ENCODE data around the gene BARX1. TPM values are rescaled to one million over a fixed set of nuclear protein-coding genes. Genes with fewer than 3 reads are reported as not detected.
A peak's percentile ranks its signal among the peaks of the same experiment; 100 is the strongest.

The BARX1 gene
- total RNA-seq, 1 experiment from 2014 or later = 8.9 TPM

- no peak for TF ChIP-seq ZNF425 (CRISPR knock-in tag; conservative IDR thresholded peaks at IDR 0.05)
Measured at GRCh38 chr9:93962017-93962416, 6.9 kb upstream of the BARX1 start (continued).

DNA sequence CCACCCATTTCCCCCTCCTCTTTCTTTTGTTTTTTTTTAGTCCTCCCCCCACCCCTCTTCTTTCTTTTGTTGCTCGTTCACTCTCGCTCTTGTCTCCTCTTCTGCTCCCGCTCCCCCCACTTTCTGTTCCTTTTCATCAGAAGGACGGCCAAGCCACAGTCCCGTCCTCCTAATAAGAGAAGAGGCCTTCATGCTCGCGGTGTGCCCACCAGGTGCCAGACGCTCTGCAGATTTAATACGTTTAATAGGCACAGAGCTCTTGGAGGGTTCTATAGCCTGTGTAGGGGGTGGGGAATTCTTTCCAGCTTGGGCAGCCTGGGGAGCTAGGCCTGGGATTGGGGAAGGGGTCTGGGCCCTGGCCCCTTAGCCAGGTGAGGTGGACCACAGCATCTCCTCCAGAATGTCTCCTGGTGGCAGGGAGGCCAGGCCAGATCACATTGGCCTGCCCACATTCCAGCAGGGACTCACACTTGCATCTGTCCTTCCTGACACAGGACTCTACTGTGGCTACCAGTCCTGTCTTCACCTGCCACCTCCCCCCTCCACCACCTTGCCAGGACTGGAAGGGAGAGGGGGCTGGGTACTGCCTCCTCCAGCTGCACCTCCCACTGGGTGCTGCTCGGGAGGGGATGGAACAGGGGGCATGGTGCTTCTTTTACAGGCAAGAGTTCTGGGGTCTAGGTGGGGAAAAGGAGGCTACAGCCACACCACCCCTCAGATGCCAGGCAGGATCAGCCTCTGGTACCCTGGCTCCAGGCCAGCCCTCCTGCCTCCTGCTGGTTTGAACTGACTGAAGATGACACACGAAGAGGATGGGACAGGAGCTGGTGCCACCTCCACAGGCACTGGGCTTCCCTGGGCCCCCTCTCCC is 6.1 kb upstream of the BARX1 start:
- POLR2A ChIA-PET = interaction anchor here (2.3 kb wide), 1 partner anchor 12 kb away, joined by 7 read pairs; no protein-coding TSS in a partner anchor
- TF ChIP-seq ZNF512 (CRISPR knock-in tag; IDR thresholded peaks at IDR 0.05; ENCODE audit: borderline replicate concordance) = peak; percentile 66; the same call in 1 of the 2 replicates
- no peak for TF ChIP-seq HMGA2 (CRISPR knock-in tag; IDR thresholded peaks at IDR 0.05)
- TF ChIP-seq, protein P1, sequence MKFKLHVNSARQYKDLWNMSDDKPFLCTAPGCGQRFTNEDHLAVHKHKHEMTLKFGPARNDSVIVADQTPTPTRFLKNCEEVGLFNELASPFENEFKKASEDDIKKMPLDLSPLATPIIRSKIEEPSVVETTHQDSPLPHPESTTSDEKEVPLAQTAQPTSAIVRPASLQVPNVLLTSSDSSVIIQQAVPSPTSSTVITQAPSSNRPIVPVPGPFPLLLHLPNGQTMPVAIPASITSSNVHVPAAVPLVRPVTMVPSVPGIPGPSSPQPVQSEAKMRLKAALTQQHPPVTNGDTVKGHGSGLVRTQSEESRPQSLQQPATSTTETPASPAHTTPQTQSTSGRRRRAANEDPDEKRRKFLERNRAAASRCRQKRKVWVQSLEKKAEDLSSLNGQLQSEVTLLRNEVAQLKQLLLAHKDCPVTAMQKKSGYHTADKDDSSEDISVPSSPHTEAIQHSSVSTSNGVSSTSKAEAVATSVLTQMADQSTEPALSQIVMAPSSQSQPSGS (CRISPR knock-in tag; IDR thresholded peaks at IDR 0.05; ENCODE audit: borderline replicate concordance, low read depth) = no peak
- H3K9me3 Mint-ChIP-seq = no peaks in the 10 kb centered on the region
- ATAC-seq (no peak), DNase-seq (ENCODE audit: low spot score) (no peak)
- H3K4me3 Mint-ChIP-seq = peak overlapping the region; percentile 47
- peaks cover 69% of the 10 kb centered on the region for H3K27me3 Mint-ChIP-seq (ENCODE audit: low read depth)
- H3K36me3 Mint-ChIP-seq = no peaks in the 10 kb centered on the region
- no peak overlapping the region for H3K27ac Mint-ChIP-seq
- CTCF ChIA-PET = interaction anchor here (1.1 to 6.8 kb wide), 13 partner anchors 10 to 279 kb away, joined by 3 to 42 read pairs (median 11); no protein-coding TSS in a partner anchor
- H3K4me1 Mint-ChIP-seq = peaks cover 35% of the 10 kb centered on the region

DNA sequence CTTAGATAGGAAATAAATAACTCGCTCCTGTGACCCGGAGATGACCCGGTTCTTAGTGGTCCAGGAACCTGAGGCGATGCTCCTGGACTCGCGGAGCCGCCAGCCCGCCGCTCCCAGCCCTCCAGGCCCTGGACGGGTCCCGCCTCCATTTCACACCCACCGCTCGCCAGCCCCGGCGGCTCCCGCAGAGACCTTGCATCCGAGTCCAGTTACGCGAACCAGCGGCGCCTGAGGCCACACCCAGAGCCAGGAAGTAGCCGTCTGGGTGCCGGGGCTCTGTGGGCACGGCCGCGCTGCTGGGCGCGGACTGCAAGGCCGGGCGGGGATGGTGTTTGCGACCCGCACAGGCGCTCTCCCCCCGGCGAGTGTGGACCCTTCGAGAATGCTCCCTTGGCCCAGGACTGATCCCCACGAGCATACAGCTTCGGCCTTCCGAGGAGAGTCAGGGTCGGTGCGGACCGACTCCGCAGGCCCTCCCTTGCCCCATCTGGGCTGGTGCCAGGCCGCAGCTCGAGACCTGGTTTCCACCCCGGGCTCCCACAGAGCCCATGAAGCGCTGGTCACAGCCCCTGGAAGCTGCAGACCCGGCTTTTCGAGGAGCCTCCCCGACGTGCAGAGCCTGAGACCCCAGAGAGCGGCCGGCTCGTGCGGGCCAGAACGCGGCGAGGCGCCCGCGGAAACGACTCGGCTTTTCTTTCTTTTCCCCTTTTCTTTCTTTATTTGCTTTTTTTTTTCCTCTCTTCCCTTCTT is 5.2 kb upstream of the BARX1 start:
- TF ChIP-seq ZNF512 (CRISPR knock-in tag; IDR thresholded peaks at IDR 0.05; ENCODE audit: borderline replicate concordance) = peak; percentile 79; the same call in 1 of the 2 replicates
- TF ChIP-seq, protein P2, sequence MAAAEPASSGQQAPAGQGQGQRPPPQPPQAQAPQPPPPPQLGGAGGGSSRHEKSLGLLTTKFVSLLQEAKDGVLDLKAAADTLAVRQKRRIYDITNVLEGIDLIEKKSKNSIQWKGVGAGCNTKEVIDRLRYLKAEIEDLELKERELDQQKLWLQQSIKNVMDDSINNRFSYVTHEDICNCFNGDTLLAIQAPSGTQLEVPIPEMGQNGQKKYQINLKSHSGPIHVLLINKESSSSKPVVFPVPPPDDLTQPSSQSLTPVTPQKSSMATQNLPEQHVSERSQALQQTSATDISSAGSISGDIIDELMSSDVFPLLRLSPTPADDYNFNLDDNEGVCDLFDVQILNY (CRISPR knock-in tag; IDR thresholded peaks at IDR 0.05) = no peak
- TF ChIP-seq ZBTB21 (CRISPR knock-in tag; IDR thresholded peaks at IDR 0.05; ENCODE audit: borderline replicate concordance) = 0 out of 2 replicates have a peak, but pooled peaks have one; percentile 23
- TF ChIP-seq E2F4 (CRISPR knock-in tag; IDR thresholded peaks at IDR 0.05; ENCODE audit: borderline replicate concordance, low read depth) = no peak
- no peak for TF ChIP-seq NFE2L1 (CRISPR knock-in tag; IDR thresholded peaks at IDR 0.05)
- 0 out of 2 replicates have a peak, but pooled peaks have one; percentile 25 for TF ChIP-seq ETV6 (CRISPR knock-in tag; IDR thresholded peaks at IDR 0.05)
- no peak overlapping the region for H3K27ac Mint-ChIP-seq
- H3K4me1 Mint-ChIP-seq = peaks cover 43% of the 10 kb centered on the region
- ChIA-PET CTCF (interaction anchor here (1.0 to 6.8 kb wide), 9 partner anchors 12 to 278 kb away, joined by 3 to 42 read pairs (median 5); no protein-coding TSS in a partner anchor), POLR2A (interaction anchor here (2.3 kb wide), 1 partner anchor 12 kb away, joined by 7 read pairs; no protein-coding TSS in a partner anchor)
- no peaks in the 10 kb centered on the region for H3K9me3 Mint-ChIP-seq
- H3K27me3 Mint-ChIP-seq (ENCODE audit: low read depth) = peaks cover 77% of the 10 kb centered on the region
- no peak; the same call in 1 of the 2 replicates for ATAC-seq
- DNase-seq (ENCODE audit: low spot score) = peak; percentile 59
- H3K4me3 Mint-ChIP-seq = peak overlapping the region; percentile 47
- H3K36me3 Mint-ChIP-seq = no peaks in the 10 kb centered on the region

Measured in WTC11 (cell line).